GM21723 (cell line): ENCODE results near the gene OR52E2.

Experiments
- ATAC-seq: cut with Tn5 transposase; IDR thresholded peaks from one replicate; pipeline ENCODE4 v1.9.1; 2021; ENCODE audit warnings: mild to moderate bottlenecking, moderate library complexity; ENCODE audit not compliant: unreplicated experiment

OR52E2 gene

GRCh38 chr11:5013012-5013411, 46.4 kb downstream of the OR52E2 start:
- ATAC-seq, result no peak

- no peak for ATAC-seq
Measured at GRCh38 chr11:5011254-5011653, 48.2 kb downstream of the OR52E2 start.
